ENCODE data around the gene FFAR1.

DNA sequence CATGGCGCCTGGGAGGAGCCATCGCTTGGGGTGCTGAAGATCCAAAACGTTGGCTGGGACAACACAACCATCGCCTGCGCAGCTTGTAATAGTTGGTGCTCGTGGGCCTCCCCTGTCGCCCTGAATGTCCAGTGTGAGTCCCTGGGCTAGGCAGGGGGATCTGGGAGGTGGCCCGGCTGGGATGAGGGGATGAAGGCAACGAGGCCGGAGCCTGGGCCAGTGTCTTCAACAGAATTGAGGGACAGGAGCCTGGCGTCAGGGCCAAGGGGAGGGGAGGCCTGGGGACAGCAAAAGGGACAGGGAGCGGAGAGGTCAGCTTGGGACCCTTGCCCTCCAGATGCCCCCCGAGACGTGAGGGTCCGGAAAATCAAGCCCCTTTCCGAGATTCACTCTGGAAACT is 6.7 kb upstream of the FFAR1 start:
- TF ChIP-seq, protein P1, sequence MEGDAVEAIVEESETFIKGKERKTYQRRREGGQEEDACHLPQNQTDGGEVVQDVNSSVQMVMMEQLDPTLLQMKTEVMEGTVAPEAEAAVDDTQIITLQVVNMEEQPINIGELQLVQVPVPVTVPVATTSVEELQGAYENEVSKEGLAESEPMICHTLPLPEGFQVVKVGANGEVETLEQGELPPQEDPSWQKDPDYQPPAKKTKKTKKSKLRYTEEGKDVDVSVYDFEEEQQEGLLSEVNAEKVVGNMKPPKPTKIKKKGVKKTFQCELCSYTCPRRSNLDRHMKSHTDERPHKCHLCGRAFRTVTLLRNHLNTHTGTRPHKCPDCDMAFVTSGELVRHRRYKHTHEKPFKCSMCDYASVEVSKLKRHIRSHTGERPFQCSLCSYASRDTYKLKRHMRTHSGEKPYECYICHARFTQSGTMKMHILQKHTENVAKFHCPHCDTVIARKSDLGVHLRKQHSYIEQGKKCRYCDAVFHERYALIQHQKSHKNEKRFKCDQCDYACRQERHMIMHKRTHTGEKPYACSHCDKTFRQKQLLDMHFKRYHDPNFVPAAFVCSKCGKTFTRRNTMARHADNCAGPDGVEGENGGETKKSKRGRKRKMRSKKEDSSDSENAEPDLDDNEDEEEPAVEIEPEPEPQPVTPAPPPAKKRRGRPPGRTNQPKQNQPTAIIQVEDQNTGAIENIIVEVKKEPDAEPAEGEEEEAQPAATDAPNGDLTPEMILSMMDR (IDR thresholded peaks at IDR 0.05): no peak
- TF ChIP-seq POLR2A (IDR thresholded peaks at IDR 0.05): no peak

All from lower leg skin (tissue), 3 donors.